ENCODE measurements around the gene AOX1.
"Not testable (repeated sequence)": the region's sequence is repeated elsewhere in the genome, so short reads cannot be mapped to it uniquely, and the experiment has no call there.

Gene AOX1

GRCh38 chr2:200585730-200586643 lies at the start of gene AOX1:
AOX1 (plus strand) TSS chr2:200586014; CDS start chr2:200586109, 95 bp downstream.
- H3K4me3 ChIP-seq (ENCODE audit: low read depth in 1 of 2, low read length in 2 of 2), result no peak within 1 kb of the TSS
- H3K9me3 ChIP-seq (ENCODE audit: insufficient read depth, low read length, severe bottlenecking), result no peaks in the 10 kb centered on the region
- H3K36me3 ChIP-seq (ENCODE audit: insufficient read depth, low read length), result no peaks in the 10 kb centered on the region
- no peak for ATAC-seq (ENCODE audit: insufficient read depth, low read depth)
- H3K9ac ChIP-seq (ENCODE audit: low read depth, low read length), result no peak within 1 kb of the TSS
- H2AFZ ChIP-seq (ENCODE audit: low read depth, low read length), result no peak within 1 kb of the TSS
- TF ChIP-seq EZH2 (IDR thresholded peaks at IDR 0.05; ENCODE audit: borderline replicate concordance, low read depth, low read length, severe bottlenecking) (no peak), CTCF (IDR thresholded peaks at IDR 0.05; ENCODE audit: borderline replicate concordance, extremely low read depth, low read length, poor library complexity, severe bottlenecking) (no peak)
- H3K27ac ChIP-seq (ENCODE audit: low read length), result no peak within 1 kb of the TSS
- no peaks in the 10 kb centered on the region for H3K79me2 ChIP-seq (ENCODE audit: insufficient read depth, low read length)
- H3K27me3 ChIP-seq (ENCODE audit: insufficient read depth, low read length, poor library complexity), result no peaks in the 10 kb centered on the region
- H4K20me1 ChIP-seq (ENCODE audit: insufficient read depth, low read length), result no peaks in the 10 kb centered on the region
- H3K4me2 ChIP-seq (ENCODE audit: insufficient read depth, low read length), result no peak within 1 kb of the TSS
- H3K4me1 ChIP-seq (ENCODE audit: insufficient read depth, low read length), result no peaks in the 10 kb centered on the region
- no peak for DNase-seq

GRCh38 chr2:200538139-200538538 lies 47.7 kb upstream of the AOX1 start:
- ATAC-seq (ENCODE audit: insufficient read depth, low read depth), result no peak
- Histone ChIP-seq H3K36me3 (ENCODE audit: insufficient read depth, low read length) (peaks cover 86% of the 10 kb centered on the region), H2AFZ (ENCODE audit: low read depth, low read length) (no peak overlapping the region), H3K27me3 (ENCODE audit: insufficient read depth, low read length, poor library complexity) (no peaks in the 10 kb centered on the region), H4K20me1 (ENCODE audit: insufficient read depth, low read length) (no peaks in the 10 kb centered on the region), H3K4me2 (ENCODE audit: insufficient read depth, low read length) (no peak overlapping the region), H3K9me3 (ENCODE audit: insufficient read depth, low read length, severe bottlenecking) (peaks cover 6% of the 10 kb centered on the region), H3K27ac (ENCODE audit: low read length) (no peak overlapping the region), H3K79me2 (ENCODE audit: insufficient read depth, low read length) (peaks cover 7% of the 10 kb centered on the region; the same call in 1 of the 2 replicates), H3K4me1 (ENCODE audit: insufficient read depth, low read length) (no peaks in the 10 kb centered on the region), H3K9ac (ENCODE audit: low read depth, low read length) (no peak overlapping the region), H3K4me3 (ENCODE audit: low read depth in 1 of 2, low read length in 2 of 2) (no peak overlapping the region)
- TF ChIP-seq CTCF (IDR thresholded peaks at IDR 0.05; ENCODE audit: borderline replicate concordance, extremely low read depth, low read length, poor library complexity, severe bottlenecking) (no peak), EZH2 (IDR thresholded peaks at IDR 0.05; ENCODE audit: borderline replicate concordance, low read depth, low read length, severe bottlenecking) (no peak)
- no peak for DNase-seq

- Histone ChIP-seq H4K20me1 (ENCODE audit: insufficient read depth, low read length) (no peaks in the 10 kb centered on the region), H3K4me3 (ENCODE audit: low read depth in 1 of 2, low read length in 2 of 2) (no peak overlapping the region), H3K36me3 (ENCODE audit: insufficient read depth, low read length) (peaks cover 91% of the 10 kb centered on the region), H3K9me3 (ENCODE audit: insufficient read depth, low read length, severe bottlenecking) (peaks cover 6% of the 10 kb centered on the region), H3K79me2 (ENCODE audit: insufficient read depth, low read length) (no peaks in the 10 kb centered on the region), H3K4me1 (ENCODE audit: insufficient read depth, low read length) (no peaks in the 10 kb centered on the region), H3K4me2 (ENCODE audit: insufficient read depth, low read length) (no peak overlapping the region), H3K27me3 (ENCODE audit: insufficient read depth, low read length, poor library complexity) (no peaks in the 10 kb centered on the region), H3K9ac (ENCODE audit: low read depth, low read length) (no peak overlapping the region), H2AFZ (ENCODE audit: low read depth, low read length) (no peak overlapping the region), H3K27ac (ENCODE audit: low read length) (no peak overlapping the region)
- no peak for TF ChIP-seq EZH2 (IDR thresholded peaks at IDR 0.05; ENCODE audit: borderline replicate concordance, low read depth, low read length, severe bottlenecking)
- no peak for TF ChIP-seq CTCF (IDR thresholded peaks at IDR 0.05; ENCODE audit: borderline replicate concordance, extremely low read depth, low read length, poor library complexity, severe bottlenecking)
- DNase-seq, result no peak
- ATAC-seq (ENCODE audit: insufficient read depth, low read depth), result no peak
Observed at GRCh38 chr2:200540793-200541192, 45.0 kb upstream of the AOX1 start.

- H3K36me3 ChIP-seq (ENCODE audit: insufficient read depth, low read length), result peaks cover 38% of the 10 kb centered on the region
- not testable (repeated sequence) for H3K4me1 ChIP-seq (ENCODE audit: insufficient read depth, low read length); H3K4me2 ChIP-seq (ENCODE audit: insufficient read depth, low read length); H3K27me3 ChIP-seq (ENCODE audit: insufficient read depth, low read length, poor library complexity); H3K9me3 ChIP-seq (ENCODE audit: insufficient read depth, low read length, severe bottlenecking); DNase-seq; H3K9ac ChIP-seq (ENCODE audit: low read depth, low read length); H2AFZ ChIP-seq (ENCODE audit: low read depth, low read length); H4K20me1 ChIP-seq (ENCODE audit: insufficient read depth, low read length); H3K4me3 ChIP-seq (ENCODE audit: low read depth in 1 of 2, low read length in 2 of 2); H3K27ac ChIP-seq (ENCODE audit: low read length); ATAC-seq (ENCODE audit: insufficient read depth, low read depth); H3K79me2 ChIP-seq (ENCODE audit: insufficient read depth, low read length)
Observed at GRCh38 chr2:200566596-200566995, 19.2 kb upstream of the AOX1 start.

All from DND-41 (cell line).